ENCODE data around the gene HNRNPUL2.

The HNRNPUL2 gene

GRCh38 chr11:62724171-62724570 lies 3.1 kb downstream of the HNRNPUL2 start:
- Histone ChIP-seq H3K9ac (ENCODE audit: low read length) (no peak overlapping the region), H3K27ac (ENCODE audit: low read length) (no peak overlapping the region), H3K9me3 (ENCODE audit: control insufficient read depth, low read depth, low read length) (no peaks in the 10 kb centered on the region), H3K36me3 (ENCODE audit: control insufficient read depth, low read depth, low read length) (peaks cover 56% of the 10 kb centered on the region), H3K4me1 (ENCODE audit: control insufficient read depth, low read depth, low read length) (peaks cover 12% of the 10 kb centered on the region), H3K4me3 (ENCODE audit: low read length) (peak overlapping the region; percentile 66), H3K27me3 (ENCODE audit: control insufficient read depth, insufficient read depth, low read length) (no peaks in the 10 kb centered on the region)

- Histone ChIP-seq H3K27ac (ENCODE audit: low read length) (no peak overlapping the region), H3K4me3 (ENCODE audit: low read length) (no peak overlapping the region), H3K4me1 (ENCODE audit: control insufficient read depth, low read depth, low read length) (peaks cover 12% of the 10 kb centered on the region), H3K9me3 (ENCODE audit: control insufficient read depth, low read depth, low read length) (no peaks in the 10 kb centered on the region), H3K27me3 (ENCODE audit: control insufficient read depth, insufficient read depth, low read length) (no peaks in the 10 kb centered on the region), H3K9ac (ENCODE audit: low read length) (no peak overlapping the region), H3K36me3 (ENCODE audit: control insufficient read depth, low read depth, low read length) (peaks cover 76% of the 10 kb centered on the region)
Measured at GRCh38 chr11:62721994-62722393, 5.3 kb downstream of the HNRNPUL2 start.

- H3K36me3 ChIP-seq (ENCODE audit: control insufficient read depth, low read depth, low read length): peaks cover 96% of the 10 kb centered on the region
- H3K9me3 ChIP-seq (ENCODE audit: control insufficient read depth, low read depth, low read length): no peaks in the 10 kb centered on the region
- no peak overlapping the region for H3K9ac ChIP-seq (ENCODE audit: low read length)
- H3K27ac ChIP-seq (ENCODE audit: low read length): no peak overlapping the region
- peaks cover 6% of the 10 kb centered on the region for H3K4me1 ChIP-seq (ENCODE audit: control insufficient read depth, low read depth, low read length)
- H3K27me3 ChIP-seq (ENCODE audit: control insufficient read depth, insufficient read depth, low read length): no peaks in the 10 kb centered on the region
- H3K4me3 ChIP-seq (ENCODE audit: low read length): no peak overlapping the region
Measured at GRCh38 chr11:62719302-62719978, 7.8 kb downstream of the HNRNPUL2 start.

- Histone ChIP-seq H3K4me3 (ENCODE audit: low read length) (no peak overlapping the region), H3K9me3 (ENCODE audit: control insufficient read depth, low read depth, low read length) (no peaks in the 10 kb centered on the region), H3K27ac (ENCODE audit: low read length) (no peak overlapping the region), H3K9ac (ENCODE audit: low read length) (no peak overlapping the region), H3K27me3 (ENCODE audit: control insufficient read depth, insufficient read depth, low read length) (no peaks in the 10 kb centered on the region), H3K36me3 (ENCODE audit: control insufficient read depth, low read depth, low read length) (peaks cover 91% of the 10 kb centered on the region), H3K4me1 (ENCODE audit: control insufficient read depth, low read depth, low read length) (peaks cover 8% of the 10 kb centered on the region)
Measured at GRCh38 chr11:62716816-62717215, 10.4 kb downstream of the HNRNPUL2 start.

GRCh38 chr11:62716206-62716605 lies 11.1 kb downstream of the HNRNPUL2 start:
- no peak overlapping the region for H3K9ac ChIP-seq (ENCODE audit: low read length)
- no peaks in the 10 kb centered on the region for H3K27me3 ChIP-seq (ENCODE audit: control insufficient read depth, insufficient read depth, low read length)
- H3K9me3 ChIP-seq (ENCODE audit: control insufficient read depth, low read depth, low read length): no peaks in the 10 kb centered on the region
- H3K4me3 ChIP-seq (ENCODE audit: low read length): no peak overlapping the region
- no peak overlapping the region for H3K27ac ChIP-seq (ENCODE audit: low read length)
- peaks cover 8% of the 10 kb centered on the region for H3K4me1 ChIP-seq (ENCODE audit: control insufficient read depth, low read depth, low read length)
- peaks cover 89% of the 10 kb centered on the region for H3K36me3 ChIP-seq (ENCODE audit: control insufficient read depth, low read depth, low read length)

- Histone ChIP-seq H3K27ac (ENCODE audit: low read length) (no peak overlapping the region), H3K4me3 (ENCODE audit: low read length) (no peak overlapping the region), H3K36me3 (ENCODE audit: control insufficient read depth, low read depth, low read length) (peaks cover 86% of the 10 kb centered on the region), H3K9ac (ENCODE audit: low read length) (no peak overlapping the region), H3K27me3 (ENCODE audit: control insufficient read depth, insufficient read depth, low read length) (no peaks in the 10 kb centered on the region), H3K9me3 (ENCODE audit: control insufficient read depth, low read depth, low read length) (no peaks in the 10 kb centered on the region), H3K4me1 (ENCODE audit: control insufficient read depth, low read depth, low read length) (peaks cover 10% of the 10 kb centered on the region)
Measured at GRCh38 chr11:62715150-62716130, 11.8 kb downstream of the HNRNPUL2 start.

- no peaks in the 10 kb centered on the region for H3K9me3 ChIP-seq (ENCODE audit: control insufficient read depth, low read depth, low read length)
- peaks cover 22% of the 10 kb centered on the region for H3K4me1 ChIP-seq (ENCODE audit: control insufficient read depth, low read depth, low read length)
- no peak overlapping the region for H3K27ac ChIP-seq (ENCODE audit: low read length)
- peaks cover 68% of the 10 kb centered on the region for H3K36me3 ChIP-seq (ENCODE audit: control insufficient read depth, low read depth, low read length)
- no peaks in the 10 kb centered on the region for H3K27me3 ChIP-seq (ENCODE audit: control insufficient read depth, insufficient read depth, low read length)
- H3K9ac ChIP-seq (ENCODE audit: low read length): no peak overlapping the region
- H3K4me3 ChIP-seq (ENCODE audit: low read length): no peak overlapping the region
Measured at GRCh38 chr11:62713343-62713742, 13.9 kb downstream of the HNRNPUL2 start.

- Histone ChIP-seq H3K4me3 (ENCODE audit: low read length) (no peak overlapping the region), H3K27me3 (ENCODE audit: control insufficient read depth, insufficient read depth, low read length) (no peaks in the 10 kb centered on the region), H3K4me1 (ENCODE audit: control insufficient read depth, low read depth, low read length) (peaks cover 25% of the 10 kb centered on the region), H3K27ac (ENCODE audit: low read length) (no peak overlapping the region), H3K9ac (ENCODE audit: low read length) (no peak overlapping the region), H3K9me3 (ENCODE audit: control insufficient read depth, low read depth, low read length) (no peaks in the 10 kb centered on the region), H3K36me3 (ENCODE audit: control insufficient read depth, low read depth, low read length) (peaks cover 63% of the 10 kb centered on the region)
Measured at GRCh38 chr11:62712861-62713260, 14.4 kb downstream of the HNRNPUL2 start.

- peaks cover 28% of the 10 kb centered on the region for H3K4me1 ChIP-seq (ENCODE audit: control insufficient read depth, low read depth, low read length)
- no peaks in the 10 kb centered on the region for H3K27me3 ChIP-seq (ENCODE audit: control insufficient read depth, insufficient read depth, low read length)
- H3K27ac ChIP-seq (ENCODE audit: low read length): no peak overlapping the region
- H3K9ac ChIP-seq (ENCODE audit: low read length): no peak overlapping the region
- peaks cover 58% of the 10 kb centered on the region for H3K36me3 ChIP-seq (ENCODE audit: control insufficient read depth, low read depth, low read length)
- H3K9me3 ChIP-seq (ENCODE audit: control insufficient read depth, low read depth, low read length): no peaks in the 10 kb centered on the region
- no peak overlapping the region for H3K4me3 ChIP-seq (ENCODE audit: low read length)
Measured at GRCh38 chr11:62712276-62712812, 14.9 kb downstream of the HNRNPUL2 start.

- Histone ChIP-seq H3K9ac (ENCODE audit: low read length) (peak overlapping the region; percentile 95), H3K27me3 (ENCODE audit: control insufficient read depth, insufficient read depth, low read length) (no peaks in the 10 kb centered on the region), H3K27ac (ENCODE audit: low read length) (peak overlapping the region; percentile 88), H3K36me3 (ENCODE audit: control insufficient read depth, low read depth, low read length) (peaks cover 36% of the 10 kb centered on the region), H3K9me3 (ENCODE audit: control insufficient read depth, low read depth, low read length) (no peaks in the 10 kb centered on the region), H3K4me1 (ENCODE audit: control insufficient read depth, low read depth, low read length) (peaks cover 30% of the 10 kb centered on the region), H3K4me3 (ENCODE audit: low read length) (peak overlapping the region; percentile 94)
Measured at GRCh38 chr11:62710001-62710345, 17.3 kb downstream of the HNRNPUL2 start.

GRCh38 chr11:62709247-62710000 lies 17.8 kb downstream of the HNRNPUL2 start:
- Histone ChIP-seq H3K4me1 (ENCODE audit: control insufficient read depth, low read depth, low read length) (peaks cover 29% of the 10 kb centered on the region), H3K27me3 (ENCODE audit: control insufficient read depth, insufficient read depth, low read length) (no peaks in the 10 kb centered on the region), H3K9me3 (ENCODE audit: control insufficient read depth, low read depth, low read length) (no peaks in the 10 kb centered on the region), H3K27ac (ENCODE audit: low read length) (peak overlapping the region; percentile 89), H3K36me3 (ENCODE audit: control insufficient read depth, low read depth, low read length) (peaks cover 31% of the 10 kb centered on the region), H3K4me3 (ENCODE audit: low read length) (peak overlapping the region; percentile 94), H3K9ac (ENCODE audit: low read length) (peak overlapping the region; percentile 95)
